ENCODE measurements around the gene TAX1BP3.

The TAX1BP3 gene

DNA sequence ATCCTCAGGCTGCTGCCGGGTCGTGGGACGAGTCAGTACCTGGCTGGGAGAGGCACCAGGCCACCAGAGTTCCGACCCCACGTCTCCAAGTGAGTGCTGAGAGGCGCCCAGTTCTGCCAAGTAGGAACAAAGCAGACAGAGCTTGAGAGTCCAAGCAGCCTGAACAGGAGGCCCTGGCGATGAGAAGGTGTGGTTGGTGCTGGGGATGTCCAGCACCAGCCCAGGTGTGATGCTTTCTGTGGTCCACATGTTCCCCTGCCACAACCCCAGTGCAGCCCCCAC, 10.8 kb downstream of the TAX1BP3 start:
- no peak for DNase-seq

- DNase-seq: no peak
These were observed 11.4 kb downstream of the TAX1BP3 start for GRCh38 chr17:3656755-3657587.

DNA sequence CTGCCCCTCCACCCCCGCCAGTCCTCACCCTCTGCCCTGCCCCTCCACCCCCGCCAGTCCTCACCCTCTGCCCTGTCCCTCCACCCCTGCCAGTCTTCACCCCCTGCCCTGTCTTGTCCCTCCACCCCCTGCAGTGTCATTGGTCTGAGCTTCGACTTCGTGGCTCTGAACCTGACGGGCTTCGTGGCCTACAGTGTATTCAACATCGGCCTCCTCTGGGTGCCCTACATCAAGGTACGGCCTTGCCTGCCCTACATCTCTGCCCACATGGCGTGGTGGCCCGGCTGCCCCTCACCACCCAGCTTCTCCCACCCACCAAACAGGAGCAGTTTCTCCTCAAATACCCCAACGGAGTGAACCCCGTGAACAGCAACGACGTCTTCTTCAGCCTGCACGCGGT, 12.0 kb downstream of the TAX1BP3 start:
- DNase-seq: no peak

- DNase-seq: no peak
These were observed 12.6 kb downstream of the TAX1BP3 start for GRCh38 chr17:3655766-3656165.

DNA sequence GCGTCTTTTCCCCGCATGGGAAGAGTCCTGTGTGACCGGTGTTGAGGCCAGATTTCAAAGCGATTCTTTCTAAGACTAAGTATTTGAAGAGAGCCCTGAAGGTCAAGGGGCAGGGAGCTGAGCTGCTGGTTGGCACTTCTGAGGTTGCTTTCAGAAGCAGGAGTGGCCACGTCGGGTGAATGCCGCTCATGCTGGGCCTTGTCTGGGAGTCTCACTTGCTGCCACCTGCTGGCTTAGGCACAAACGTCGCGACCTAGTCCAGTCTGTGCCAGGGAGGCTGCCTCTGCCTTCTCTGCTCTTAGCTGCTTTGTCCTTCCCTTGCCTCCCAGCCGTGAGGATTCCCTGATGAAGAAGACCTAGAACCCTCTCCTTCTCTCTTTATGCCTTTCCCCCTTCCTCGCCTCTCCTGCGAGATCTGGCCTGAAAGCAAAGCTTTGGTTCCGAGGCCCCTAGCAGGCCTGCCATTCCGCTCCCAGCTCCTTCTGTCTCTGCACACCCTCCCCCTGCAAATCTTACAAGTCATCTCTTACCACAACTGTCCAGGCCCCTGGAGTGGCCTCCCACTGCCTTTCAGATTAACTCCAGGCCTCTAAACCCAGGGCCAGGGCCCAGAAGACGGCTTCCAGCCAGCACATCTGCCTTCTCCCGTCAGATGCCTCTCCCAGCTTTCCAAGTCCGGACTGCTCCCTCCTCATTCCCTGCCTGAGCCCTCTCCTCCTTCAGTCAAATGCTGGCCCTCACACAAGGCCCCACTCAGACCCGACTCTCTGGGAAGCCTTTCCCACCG, 20.4 kb downstream of the TAX1BP3 start:
- DNase-seq: no peak

GRCh38 chr17:3647251-3647650, 21.1 kb downstream of the TAX1BP3 start:
- no peak for DNase-seq

DNA sequence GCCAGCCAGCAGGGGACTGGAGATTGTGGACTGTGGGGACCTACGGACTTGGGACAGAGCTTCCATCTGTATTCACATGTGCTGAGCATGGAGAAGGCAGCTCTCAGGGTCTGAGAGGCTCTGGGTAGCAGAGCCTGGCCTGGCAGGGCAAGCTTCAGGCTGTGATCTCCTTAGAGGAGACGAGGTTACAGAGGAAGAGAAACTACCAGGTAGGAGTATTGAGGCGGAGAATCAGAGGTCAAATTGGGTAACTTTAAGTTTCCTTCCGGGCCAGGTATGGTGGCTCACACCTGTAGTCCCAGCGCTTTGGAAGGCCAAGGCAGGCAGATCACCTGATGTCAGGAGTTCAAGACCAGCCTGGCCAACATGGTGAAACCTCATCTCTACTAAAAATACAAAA, 23.1 kb downstream of the TAX1BP3 start:
- DNase-seq: no peak

DNA sequence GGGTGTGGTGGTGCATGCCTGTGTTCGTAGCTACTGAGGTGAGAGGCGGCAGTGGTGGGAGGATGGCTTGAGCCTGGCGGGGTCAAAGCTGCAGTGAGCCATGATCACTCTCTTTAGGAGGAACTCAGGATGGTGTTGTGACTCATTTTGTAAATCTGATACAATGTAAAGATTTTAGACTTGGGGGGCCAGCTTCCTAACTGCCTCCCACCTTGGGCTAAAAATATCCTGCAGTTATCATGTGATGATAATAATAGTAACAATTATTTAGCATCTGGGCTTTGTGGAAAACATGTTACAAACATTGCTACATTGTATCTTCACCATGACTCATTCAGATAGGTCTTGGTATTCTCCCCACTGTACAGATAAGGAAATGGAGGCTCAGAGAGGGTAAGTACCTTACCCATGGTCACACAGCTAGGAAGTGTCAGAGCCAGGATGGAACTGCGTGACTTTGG, 24.5 kb downstream of the TAX1BP3 start:
- DNase-seq: no peak

- no peak for DNase-seq
These were observed 26.5 kb downstream of the TAX1BP3 start for GRCh38 chr17:3641717-3642486.

- DNase-seq: no peak
These were observed 27.4 kb downstream of the TAX1BP3 start for GRCh38 chr17:3641014-3641413.

GRCh38 chr17:3639981-3640596, 28.3 kb downstream of the TAX1BP3 start:
- DNase-seq: no peak

GRCh38 chr17:3636908-3637373, 31.4 kb downstream of the TAX1BP3 start:
- no peak for DNase-seq

DNA sequence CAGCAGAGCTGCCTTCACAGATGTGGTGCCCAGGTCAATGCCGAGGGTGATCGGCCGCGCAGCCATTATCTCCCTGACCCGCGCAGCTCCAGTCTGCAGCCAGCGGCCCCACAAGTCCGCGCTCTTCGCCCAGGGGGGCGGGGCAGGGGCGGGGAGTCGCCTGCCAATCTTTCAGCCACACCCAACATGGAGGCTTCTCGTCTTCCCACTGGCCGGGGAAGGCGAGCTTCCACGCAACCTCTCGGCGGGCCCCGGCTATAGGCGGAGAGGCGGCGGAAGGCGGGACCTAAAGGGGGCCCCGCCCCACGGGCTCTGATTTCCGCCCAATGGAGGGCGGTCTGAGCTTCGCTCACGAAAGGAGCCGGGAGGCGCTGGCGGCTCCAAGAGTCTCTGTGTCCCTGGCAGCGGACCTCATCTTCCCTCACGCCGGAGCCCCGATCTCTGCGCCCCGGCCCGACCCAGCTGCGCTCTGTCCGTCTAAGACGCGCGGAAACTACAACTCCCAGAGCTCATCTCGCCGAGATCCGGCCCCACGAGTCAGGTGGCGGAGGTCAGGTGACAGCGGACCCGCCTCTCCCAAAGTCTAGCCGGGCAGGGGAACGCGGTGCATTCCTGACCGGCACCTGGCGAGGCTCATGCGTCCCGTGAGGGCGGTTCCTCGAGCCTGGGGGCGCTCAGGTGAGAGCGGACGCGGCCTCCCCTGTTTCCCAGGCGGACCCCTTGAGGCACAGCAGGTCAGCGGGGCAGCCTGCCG, 32.0 kb downstream of the TAX1BP3 start, which contains the start of the genes CTNS and SHPK:
CTNS (plus strand) TSS at position 607 of the 754 bp plus-strand sequence. CDS start 3,447 bp downstream, outside the sequence.
SHPK (minus strand) TSS at position 97 of the 754 bp plus-strand sequence; CDS start at position 66, 31 bp downstream.
- DNase-seq: peak; percentile 83 to 93

DNA sequence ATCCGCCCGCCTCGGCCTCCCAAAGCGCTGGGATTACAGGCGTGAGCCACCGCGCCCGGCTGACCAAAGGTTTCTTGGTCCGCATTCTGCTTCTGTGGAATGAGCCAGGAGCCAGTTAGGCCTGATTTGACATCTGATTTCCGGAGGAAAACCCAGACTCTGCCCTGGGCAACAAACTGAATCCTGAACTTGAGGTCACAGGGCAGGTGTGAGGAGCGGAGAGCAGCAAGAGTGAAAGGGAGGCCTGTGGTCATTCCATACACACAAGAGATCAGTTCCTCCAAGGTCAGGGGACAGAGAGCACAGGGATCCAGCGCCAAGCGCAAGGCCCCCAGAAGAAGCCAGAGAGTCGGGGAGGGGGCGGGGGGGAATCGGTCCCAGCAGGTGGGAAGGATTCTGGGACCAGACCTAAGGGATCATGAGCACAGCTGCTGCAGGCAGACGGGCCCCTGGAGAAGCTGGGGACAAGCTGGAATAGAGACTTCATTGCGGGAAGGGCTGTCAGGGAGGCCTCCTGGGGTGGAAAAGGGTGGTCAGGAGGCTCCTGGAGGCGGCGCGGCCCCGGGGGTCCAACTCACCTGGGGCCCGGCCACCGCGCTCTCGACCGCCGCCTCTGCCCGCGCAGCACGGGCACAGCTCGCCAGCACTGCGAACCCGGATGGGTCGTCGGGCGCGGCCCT, 32.8 kb downstream of the TAX1BP3 start:
- no peak for DNase-seq

- no peak for DNase-seq
These were observed 36.1 kb downstream of the TAX1BP3 start for GRCh38 chr17:3632287-3632686.

DNA sequence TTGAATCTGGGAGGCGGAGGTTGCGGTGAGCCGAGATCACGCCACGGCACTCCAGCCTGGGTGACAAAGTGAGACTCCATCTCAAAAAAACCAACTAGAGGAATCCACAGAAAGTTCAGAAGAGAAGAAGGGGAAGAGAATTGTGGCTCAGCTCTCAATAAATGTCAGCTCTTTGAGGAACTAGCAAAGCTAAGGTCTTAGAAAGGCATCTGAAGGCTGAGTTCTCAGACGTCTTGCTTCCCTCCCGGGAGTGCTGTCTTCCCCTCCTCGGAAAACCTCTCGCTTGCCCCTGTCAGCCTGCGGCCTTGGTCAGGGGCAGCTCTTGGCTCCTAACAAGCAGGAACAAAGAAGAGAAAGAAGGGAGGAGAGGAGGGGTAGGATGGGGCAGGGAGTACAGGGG, 37.6 kb downstream of the TAX1BP3 start:
- no peak for DNase-seq

DNA sequence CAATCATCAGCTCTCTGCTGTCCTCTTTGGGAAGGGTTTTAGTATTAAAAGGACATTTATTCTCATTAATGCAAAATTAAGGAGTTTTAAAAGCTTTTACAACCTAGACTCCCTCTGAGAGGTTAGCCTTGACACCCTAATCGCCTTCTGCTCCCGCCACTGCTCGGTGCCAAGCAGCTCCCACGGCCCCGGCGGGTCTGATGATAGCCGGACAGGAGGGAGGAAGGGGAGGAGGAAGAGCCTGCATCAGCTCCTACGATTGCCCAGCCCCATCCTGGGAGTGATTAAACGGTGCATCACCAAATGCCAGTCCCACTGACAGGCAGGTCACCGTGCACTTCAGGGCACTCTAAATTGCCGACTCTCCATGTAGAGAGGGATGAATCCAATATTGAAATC, 40.6 kb downstream of the TAX1BP3 start:
- DNase-seq: no peak

DNA sequence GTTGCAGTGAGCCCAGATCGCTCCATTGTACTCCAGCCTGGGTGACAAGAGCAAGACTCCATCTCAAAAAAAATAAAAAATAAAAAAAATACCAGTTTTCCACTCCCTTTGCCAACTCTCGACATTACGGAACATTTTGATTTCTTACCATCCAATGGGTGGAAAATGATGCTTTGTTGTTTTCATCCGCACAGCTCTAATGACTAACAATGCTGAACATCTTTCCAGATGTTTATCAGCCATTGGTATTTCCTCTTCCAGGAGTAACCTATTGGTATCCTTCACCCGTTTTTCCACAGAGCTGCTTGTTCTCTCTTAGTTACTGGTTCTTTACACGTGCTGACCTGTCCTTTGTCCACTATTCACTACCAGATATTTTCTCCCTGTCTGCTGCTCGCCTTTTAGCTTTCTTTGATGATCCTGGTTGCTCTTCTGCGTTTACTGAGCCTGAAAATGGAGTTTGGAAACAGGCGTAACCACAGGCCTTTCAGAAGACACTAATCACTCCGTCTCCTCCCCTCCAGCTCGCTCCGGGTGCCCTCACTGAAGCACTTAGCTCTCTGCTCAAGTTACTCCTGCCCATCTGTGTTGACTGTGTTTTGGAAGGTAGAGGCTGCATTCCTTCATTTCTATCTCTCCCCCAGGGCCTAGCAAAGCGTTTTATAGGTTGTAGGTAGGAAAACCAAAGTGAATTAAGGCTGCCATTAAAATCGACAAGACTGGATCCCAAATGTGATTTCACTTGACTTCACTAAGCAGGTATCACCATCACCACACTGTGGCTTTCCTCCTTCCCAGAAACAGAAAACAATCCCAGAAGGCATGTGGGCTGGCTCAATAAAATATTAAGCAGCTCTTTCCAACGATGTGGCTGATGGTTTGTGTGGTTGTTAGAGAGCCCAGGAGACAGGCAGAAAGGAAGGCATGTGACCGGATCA, 41.3 kb downstream of the TAX1BP3 start:
- DNase-seq: no peak

DNA sequence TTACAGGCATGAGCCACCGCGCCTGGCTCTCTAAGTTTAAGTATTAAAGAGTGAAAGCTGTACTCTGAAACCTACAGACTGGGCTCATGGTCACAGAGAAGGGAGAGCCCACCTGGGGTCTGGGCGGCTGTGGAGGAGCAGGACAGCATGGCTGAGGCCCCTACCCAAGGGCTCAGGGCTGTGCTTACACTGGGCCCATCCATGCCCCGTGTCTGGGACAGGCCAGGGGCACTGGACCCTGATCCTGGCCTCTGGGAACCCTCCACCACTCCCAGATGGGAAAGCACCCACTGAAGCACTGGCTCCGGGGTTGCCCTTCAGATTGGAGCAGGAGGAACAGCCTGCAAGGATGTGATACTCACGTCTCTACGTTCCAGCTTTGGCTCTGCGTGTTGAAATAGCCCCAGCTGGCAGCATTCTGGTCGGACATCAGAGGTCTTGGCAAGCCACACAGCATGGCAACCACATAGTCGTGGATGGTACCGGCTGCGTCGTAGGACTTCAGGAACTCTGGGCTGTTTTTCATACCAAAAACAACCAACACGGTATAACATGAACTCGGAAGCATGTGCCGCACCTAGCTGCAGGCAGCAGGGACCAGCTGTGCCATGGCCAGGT, 45.3 kb downstream of the TAX1BP3 start:
- no peak for DNase-seq

Measured in NCI-H2081 (cell line).